GM18517 (cell line): Measurements from ENCODE around the gene BBX.

Source experiments
- ATAC-seq: cut with Tn5 transposase; IDR thresholded peaks from one replicate; pipeline ENCODE4 v1.9.1; 2021; ENCODE audit warnings: mild to moderate bottlenecking, moderate library complexity; ENCODE audit not compliant: unreplicated experiment

Gene BBX

DNA sequence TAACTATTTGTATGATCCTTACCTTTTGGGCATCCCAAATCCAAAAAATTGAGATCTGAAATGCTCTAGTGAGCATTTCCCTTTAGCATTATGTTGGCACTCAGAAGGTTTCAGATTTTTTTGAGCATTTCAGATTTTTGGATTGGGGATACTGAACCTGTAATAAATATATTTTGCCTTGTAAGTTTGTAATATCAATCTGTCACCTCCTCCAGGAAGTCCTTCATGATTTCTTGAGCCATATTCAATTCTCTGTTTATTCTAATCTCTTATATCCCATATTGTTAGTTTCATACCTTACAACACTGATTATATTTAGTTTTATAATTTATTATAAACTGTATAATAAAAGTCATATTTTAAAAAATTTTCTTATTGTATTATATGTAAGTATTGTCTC is 215.2 kb downstream of the BBX start:
- no peak for ATAC-seq

DNA sequence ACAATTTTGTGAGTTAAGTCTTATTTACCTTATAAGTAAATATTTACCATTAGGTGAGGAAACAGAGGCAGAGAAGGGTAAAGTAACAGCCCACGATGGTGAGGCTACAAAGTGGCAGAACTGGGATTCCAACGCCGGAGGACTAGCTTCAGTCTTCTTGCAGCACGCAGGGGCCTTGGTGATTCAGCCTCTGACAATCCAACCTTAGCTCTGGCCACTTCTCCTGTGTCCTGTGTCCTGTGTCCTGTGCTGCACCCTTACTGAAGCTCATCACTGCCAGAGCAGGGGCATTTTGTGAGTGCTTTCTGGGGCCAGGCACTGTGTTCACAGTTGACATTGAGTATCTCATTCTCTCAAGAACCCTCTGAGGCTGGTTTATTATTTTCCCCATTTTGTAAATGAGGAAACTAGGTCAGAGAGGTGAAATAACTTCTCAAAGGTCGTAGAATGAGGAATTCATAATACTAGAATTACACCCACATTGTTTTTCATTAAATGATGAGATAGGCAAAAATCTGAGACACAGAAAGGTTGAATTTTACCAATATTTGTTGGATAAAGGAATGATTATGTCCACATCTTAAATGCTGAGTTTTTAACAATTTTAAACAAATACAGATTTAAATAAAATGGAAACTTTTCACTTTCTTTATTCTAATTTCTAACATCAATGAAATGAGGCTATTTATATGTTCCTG is 215.9 kb downstream of the BBX start:
- no peak for ATAC-seq

DNA sequence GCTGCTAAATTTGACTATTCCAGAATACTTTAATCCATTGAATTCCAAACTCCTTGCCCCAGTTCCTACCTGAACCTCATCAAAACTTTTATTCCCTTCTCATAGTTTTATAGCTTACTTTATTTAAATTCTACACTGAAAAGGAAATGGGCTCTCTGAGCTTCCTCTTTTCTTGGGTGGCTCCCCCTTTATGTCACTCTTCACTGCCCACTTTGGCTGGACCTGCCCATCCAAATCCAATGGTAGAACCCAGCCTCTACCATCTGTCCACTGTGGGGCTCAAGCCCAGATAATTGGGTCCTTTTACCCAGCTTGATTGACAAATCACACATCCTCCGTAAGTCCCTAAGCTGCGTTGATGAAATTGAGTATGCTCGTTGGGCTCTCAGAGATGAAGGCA is 216.5 kb downstream of the BBX start:
- ATAC-seq, result no peak

DNA sequence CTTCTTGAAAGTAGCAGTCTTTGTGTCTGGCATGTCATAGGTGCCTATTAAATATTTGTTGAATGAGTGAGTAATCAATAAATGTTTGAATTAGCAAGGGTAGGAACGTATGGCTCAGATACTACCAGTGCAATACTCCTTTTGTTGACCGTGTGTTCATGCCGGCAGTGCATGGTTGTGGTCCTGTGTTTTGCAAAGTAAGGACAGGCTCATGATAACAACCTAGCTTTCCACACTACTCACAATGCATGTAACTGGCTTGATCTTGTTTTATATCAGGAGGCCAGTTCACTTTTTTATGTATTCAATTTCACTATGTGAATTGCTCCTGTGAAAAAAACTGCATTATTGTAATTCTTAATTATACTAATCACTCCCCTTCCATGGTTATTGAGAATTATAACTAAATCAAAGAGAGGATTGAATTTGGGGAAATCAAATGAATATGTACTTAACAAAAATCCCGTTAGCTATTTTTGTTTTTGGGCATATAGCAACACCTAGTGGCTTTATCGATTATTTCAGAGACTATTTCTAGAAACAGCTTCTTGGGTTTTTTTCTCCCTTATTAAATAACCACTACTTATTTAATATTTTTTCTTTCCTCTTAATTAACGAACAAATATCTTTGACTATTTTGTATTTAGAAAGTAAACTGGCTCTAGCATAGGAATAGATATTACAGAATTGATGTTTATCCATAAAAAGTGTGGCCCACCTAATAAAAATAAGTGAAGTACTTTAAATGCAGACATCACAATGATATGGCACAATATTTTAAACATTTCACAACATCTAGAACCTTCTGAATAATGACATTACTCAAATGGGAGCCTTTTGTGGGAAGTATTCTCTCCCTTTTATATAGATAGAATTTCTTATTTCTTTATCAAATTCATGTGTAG is 218.5 kb downstream of the BBX start:
- ATAC-seq, result no peak

DNA sequence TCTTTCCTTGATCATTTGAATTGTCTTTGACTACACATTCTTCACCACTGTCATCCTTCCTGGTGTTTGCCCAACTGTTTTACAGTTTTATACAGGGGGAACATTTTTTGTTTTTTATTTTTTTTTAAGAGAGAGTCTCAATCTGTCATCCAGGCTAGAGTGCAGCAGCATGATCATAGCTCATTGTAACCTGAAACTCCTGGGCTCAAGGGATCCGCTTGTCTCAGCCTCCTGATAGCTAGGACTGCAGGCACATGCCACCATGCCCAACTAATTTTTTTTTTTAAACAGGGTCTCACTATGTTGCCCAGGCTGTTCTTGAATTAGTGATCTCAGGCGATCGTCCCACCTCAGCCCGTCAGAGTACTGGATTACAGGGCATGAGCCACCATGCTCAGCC is 222.6 kb downstream of the BBX start:
- no peak for ATAC-seq

DNA sequence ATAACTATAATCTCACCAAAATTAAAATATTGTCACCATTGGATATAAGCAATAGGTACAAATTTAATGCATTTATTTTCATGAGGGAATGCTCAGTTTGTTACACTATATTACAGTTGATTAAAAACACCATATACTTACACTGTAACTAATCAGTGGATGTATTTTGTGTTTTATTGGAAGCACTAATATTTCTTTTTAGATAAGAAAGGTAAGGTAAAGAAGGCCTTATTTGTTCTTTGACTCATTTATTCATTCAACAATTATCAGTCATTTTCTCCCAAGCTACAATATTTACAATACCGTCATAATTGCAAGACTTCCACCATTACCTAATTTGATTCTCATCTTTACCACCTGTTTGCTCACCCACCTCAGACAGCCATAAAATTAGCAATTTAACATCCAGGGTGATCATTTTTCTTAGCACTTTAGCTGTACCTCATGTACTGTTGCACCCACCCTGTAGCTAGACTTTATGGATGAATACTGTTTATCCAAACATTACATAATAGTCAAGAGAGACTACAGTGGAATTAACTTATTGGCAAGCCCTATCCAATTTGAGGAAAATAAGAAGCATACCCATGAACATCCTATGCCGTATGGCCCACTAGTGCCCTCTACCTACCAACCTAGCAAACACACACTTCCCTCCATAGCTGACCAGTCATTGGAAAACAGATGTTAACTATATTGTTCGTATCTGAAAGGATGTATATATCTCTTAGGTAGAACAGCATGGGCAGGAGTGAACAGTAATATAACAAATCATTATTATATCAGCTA is 229.6 kb downstream of the BBX start:
- no peak for ATAC-seq

DNA sequence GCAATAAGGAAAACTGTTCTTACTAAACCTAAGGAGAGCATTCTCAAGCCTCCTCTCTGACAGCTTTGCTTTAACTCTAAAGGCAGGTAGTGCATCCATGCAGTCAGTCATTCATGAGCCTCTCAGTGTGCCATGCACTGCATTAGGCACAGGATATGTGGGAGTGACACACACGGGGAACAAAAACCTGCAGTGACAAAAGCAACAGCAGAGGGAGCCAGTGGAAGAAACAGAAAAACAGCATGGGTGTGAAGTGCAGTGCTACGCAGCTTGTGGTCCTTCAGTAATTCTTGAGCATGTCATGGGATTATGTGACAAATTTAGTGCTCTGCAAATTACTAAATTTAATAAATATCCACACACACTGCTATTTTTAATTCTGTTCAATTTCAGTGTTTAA is 230.7 kb downstream of the BBX start:
- ATAC-seq, result no peak

DNA sequence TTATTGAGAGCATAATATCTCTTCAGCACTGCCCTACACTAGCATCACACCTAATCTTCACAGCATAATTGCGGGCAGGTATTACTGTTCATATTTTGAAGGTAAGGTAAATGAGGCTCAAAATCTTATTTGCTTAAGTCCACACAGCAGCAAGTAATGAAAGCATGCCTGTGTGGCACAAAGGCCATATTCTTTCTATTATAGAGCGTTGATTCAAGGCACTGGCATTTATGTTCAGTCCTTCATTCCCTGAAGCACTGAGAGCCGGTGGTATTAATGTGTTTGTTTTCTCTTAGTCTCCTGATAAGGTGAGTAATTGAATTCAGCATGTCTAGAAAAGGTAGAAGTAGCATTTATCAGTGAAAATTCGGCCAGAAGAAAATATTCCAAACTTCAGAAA is 231.2 kb downstream of the BBX start:
- ATAC-seq, result no peak

DNA sequence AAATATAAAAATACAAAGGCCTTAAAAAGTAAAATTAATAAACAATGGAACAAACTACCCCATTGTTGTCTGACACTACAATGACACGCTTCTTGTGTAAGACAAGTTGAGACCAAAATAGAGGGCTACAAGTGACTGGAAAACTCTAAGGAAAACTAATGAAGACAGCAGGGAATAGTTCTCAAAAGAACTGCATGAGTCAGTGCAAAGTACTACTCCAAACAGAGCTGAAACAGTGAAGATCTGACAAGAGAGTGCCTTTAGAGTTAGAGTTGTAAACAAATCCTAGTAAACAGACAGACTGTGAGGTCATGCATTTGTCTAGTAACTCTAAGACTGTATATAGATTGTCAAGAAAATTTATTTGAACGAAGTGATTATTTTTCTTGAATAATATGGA is 233.9 kb downstream of the BBX start:
- ATAC-seq, result no peak

DNA sequence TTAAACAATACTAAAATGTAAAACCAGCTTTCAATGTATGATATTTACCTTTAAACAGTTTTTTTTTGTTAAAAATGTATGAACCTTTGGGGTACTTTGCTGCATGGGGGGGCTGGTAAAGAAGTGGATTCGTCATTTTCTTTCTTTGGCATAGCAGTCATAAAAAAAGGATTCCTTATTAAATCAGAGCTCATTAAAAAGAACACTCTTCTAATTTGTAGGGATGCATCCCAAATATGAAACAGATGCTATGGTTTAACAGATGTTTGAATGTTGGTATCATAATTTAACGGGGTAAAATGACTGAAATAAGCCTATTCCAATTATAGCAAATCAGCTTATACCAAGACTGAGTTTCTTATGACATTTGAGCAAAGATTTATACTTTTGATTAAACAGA is 234.4 kb downstream of the BBX start:
- ATAC-seq, result no peak

DNA sequence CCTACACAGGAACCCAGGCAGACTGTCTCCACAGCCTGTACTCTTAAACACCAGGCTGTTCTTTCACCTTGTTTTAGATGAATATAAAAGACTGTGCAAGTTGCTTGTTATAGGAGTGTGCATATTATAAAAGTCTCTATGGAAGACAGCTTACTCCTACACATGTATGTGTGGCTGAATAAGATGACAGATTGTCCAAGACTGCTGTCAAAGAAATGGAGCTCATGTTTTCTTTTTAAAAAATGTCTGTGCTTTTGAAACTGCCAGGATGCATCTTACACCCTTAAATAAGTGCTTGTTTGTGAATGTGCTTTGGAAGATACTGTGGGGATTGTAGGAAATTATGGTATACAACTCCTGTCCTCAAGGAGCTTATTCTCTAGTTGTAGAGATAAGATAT is 237.4 kb downstream of the BBX start:
- ATAC-seq, result no peak

DNA sequence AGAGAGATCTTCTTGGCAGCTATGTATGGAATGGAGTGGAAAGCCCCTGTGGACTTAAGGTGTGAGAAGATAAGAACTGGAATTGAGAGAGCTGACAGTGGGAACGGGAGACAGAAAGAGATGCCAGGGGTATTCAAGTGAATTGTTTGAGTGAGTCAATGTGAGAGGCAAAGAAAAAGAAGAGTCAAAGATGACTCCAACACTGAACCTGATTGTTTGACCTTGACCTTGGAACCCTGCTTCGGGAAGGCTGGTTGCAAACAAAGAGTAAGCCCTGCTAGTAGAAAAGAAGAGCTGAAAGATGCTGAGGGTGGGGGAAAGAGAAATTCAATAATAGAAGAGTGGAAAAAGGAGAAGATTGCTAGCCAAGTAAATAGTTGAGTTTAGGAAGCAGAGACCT is 238.6 kb downstream of the BBX start:
- ATAC-seq, result no peak

DNA sequence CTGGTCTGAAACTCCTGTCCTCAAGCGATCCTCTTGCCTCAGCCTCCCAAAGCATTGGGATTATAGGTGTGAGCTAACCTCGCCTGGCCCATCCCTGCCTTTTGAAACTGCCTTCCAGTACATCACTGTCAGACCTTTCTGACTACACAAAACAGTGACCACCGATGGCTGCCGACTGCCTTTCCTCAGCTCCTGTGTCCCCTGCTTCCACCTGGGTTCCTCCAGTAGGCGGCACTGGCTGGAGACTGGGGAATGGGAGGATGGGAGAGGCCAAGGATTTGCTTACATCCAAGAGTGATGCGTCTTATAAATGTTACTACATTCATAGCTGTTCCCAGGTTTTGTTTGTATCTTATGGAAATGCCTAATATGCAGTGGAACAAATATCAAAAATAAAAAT is 242.8 kb downstream of the BBX start:
- ATAC-seq, result no peak

DNA sequence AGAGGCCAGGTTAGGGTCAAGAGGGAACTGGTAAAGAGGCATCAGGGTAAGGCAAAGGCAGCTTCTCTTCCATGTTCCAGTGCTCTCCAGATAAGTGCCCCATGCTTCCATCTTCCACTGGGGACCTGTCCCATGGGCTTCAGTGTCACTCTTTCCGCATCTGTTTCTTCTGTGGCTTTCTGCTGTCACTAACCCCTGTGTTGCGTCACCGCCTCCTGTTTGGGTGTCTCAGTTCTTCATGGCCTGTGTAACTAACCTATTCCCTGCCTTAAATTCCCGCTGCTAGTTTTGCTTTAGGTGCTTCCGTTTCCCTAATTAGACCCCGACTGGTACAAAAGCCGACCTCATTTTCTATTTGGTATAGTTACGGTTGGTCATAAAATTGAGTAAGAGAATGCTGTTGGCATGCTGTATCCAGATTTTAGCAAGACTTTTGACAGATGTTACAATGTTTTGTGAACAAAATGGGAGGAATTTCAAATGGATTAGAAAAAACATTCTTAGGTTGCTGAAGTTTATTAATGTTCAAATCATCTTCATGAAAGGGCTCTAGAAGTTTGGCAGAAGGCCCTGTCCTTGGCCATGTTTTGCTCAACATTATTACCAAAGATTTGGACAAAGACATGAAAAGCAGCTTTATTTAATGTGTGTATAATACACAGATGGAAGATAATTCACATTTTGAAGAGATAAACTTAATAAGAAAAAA is 245.3 kb downstream of the BBX start:
- ATAC-seq, result no peak

DNA sequence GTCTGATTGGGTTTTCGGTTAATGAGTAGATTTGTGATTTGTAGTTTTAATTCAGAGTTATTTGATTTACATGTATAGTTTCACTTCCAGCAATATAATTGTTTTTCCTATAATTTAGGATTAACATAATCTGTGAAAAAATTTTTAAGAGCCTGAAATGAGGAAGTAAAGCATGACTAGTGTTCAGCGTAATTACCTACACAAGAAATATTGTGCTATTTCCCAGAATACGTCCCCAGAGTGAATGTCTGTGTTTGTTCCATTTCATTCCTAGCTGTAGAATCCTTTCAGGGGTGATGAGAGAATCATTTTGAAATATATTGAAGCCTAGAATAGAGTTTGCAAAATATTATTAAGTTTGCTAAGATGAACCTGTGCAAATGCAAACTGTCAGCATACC is 247.1 kb downstream of the BBX start:
- ATAC-seq, result no peak

DNA sequence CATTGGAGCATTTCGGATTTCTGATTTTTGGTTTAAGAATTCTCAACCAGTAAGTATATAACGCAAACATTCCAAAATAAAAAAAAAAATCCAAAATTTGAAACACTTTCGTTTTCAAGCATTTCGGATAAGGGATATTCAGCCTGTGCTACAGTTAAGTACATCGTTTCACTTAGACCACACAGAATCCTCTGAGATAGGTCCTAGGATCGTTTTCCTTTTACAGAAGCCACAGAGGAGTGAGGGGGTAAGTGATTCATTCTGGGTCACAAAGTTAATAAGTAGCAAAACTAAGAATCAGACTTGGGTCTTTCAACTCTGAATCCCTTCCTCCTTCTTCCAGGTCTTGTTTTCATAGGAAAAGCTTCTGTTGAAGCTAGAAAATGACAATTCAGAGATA is 249.3 kb downstream of the BBX start:
- no peak for ATAC-seq

DNA sequence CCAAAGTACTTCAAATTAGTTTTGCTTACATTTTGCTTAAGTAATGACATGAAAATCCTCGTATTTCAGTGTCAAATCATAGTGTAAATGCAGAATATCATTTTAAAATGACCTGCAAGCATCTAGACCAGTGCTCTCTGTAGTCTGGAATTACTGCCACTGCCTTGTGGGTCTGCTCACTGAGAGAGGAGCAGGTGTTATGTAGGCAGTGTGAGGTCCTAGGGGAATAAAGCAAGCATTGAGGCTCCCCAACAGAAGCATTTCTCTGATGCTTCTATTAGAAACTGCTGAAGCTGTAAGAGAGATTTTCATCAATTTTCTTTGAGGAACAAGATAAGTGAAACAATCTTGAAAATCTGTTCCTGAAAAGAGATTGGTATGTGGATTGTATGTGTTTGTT is 253.2 kb downstream of the BBX start:
- no peak for ATAC-seq

DNA sequence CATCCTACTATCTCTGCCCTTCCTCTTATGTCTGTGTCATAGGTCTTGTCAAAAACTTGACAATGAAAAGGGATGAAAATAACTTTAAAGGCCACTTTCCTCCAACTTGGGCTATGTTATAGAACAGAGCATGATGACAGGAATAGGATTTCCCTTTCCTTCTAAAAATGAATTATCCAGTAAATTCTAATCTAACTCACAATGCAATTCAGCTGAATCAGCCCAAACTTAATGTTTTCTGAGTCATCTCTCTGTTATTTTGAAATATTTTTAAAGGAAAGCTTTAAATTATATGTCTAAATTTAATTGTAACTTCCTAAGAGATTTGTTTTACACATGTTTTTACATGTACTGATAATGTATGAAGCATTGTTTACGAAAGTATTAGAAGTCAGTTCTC is 258.5 kb downstream of the BBX start:
- ATAC-seq, result no peak

DNA sequence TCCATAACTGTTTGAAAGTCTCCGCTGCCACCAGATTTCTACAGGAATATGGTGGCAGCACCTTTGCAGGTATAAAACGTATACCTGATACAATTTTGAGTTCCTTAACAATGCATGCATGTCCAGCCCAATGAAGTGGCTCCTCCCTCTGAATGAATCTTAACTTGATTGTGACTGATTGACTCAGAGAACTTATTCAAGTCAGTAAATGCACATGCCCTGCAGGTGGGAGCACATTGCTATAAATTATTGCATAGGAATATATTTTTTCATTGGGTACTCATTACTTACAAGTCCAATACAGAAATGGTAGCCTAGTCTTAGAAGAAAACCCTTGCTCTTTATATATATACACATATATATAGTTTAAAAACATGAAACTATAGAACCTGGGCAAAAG is 259.3 kb downstream of the BBX start:
- ATAC-seq, result no peak

DNA sequence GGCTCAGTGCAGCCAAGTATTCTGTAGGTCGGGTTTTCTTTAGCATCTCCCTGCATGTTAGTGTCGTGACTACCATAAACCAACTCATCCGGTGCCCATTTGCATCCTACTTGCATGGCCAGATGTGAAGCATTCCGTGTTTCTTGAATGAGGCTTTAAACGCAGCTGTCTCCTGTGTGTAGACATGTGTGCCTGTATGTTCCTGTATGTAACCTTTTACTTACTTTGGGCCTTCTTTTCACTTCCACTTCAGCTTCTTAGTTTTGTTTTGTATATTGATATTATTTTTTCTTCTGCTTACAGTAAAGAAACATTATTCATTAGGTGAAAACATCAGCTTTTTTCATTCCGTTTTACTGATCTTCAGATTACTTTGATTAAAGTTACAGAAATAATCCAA is 267.9 kb downstream of the BBX start:
- ATAC-seq, result no peak

DNA sequence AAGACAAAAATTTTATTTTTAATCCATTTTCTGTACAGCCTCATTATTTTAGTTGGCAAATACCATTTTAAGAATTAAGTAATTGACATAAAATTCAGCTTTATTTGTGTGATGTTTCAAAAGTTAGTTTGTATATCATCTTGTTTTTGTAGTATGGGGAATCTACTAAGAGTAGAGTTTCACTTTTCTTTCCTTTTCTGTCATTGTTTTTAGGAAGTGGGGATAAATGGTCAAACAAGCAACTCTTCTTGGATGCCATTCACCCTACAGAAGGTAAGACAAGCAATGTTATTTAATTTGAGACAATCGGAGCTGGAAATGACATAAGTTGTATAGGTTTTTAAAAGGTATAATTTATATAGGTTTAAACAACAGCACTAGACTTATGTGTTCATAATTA is 268.3 kb downstream of the BBX start:
- no peak for ATAC-seq
